ENCODE measurements around the gene FXYD4. TPM values are rescaled to one million over a fixed set of nuclear protein-coding genes. Genes with fewer than 3 reads are reported as not detected.

The FXYD4 gene
- total RNA-seq, 1 donor from 2014 or later = not detected

DNA sequence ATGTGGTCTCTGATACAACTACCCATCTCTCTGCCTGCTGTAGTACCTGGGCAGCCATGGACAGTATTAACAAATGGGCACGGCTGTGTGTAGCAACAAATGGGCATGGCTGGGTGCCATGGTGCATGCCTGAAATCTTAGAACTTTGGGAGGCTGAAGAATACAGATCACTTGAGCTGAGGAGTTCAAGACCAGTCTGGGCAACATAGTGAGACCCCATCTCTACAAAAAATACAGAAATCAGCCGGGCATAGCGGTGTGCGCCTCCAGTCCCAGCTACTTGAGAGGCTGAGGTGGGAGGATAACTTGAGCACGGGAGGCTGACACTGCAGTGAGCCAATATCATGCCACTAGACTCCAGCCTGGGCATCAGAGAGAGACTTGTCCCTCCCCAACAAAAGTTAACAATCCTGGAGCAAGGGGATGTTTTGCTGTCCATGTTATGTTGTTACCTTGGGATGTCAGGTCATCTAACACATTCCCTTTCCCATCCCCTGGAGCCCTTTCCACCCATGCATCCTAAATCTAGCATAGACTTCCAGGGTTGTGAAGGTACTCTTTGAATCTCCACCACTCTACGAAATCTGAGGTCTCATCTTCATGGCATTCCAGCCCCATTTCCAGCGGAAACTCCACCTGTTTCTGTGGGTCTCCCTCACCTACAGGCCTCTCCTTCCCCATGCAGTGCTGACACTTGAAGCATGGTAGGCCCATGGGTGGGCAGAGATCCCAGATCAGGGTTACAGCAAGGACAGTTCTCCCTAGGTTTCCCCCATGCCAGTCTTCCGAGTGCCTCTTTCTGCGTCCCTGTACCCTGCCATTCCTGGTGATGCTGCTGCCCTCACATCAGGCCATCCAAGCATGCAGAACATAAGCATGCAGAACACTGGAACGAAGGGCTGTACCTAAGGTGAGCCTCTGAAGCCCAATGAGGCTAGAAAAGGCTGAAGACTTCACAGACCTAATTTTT, 13.1 kb downstream of the FXYD4 start:
- no peak for DNase-seq (ENCODE audit: extremely low spot score in 2 of 2)
- Histone ChIP-seq H3K27ac (no peak overlapping the region), H3K36me3 (peaks cover 0 to 37% of the 10 kb centered on the region in 2 donors), H3K27me3 (no peaks in the 10 kb centered on the region), H3K9me3 (no peaks in the 10 kb centered on the region), H3K4me1 (peaks cover 3% of the 10 kb centered on the region), H3K4me3 (no peak overlapping the region)
- no peak for TF ChIP-seq POLR2AphosphoS5 (IDR thresholded peaks at IDR 0.05; ENCODE audit: insufficient read depth in 1 of 2, low read depth in 1 of 2)
- TF ChIP-seq, protein P1, sequence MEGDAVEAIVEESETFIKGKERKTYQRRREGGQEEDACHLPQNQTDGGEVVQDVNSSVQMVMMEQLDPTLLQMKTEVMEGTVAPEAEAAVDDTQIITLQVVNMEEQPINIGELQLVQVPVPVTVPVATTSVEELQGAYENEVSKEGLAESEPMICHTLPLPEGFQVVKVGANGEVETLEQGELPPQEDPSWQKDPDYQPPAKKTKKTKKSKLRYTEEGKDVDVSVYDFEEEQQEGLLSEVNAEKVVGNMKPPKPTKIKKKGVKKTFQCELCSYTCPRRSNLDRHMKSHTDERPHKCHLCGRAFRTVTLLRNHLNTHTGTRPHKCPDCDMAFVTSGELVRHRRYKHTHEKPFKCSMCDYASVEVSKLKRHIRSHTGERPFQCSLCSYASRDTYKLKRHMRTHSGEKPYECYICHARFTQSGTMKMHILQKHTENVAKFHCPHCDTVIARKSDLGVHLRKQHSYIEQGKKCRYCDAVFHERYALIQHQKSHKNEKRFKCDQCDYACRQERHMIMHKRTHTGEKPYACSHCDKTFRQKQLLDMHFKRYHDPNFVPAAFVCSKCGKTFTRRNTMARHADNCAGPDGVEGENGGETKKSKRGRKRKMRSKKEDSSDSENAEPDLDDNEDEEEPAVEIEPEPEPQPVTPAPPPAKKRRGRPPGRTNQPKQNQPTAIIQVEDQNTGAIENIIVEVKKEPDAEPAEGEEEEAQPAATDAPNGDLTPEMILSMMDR (IDR thresholded peaks at IDR 0.05) = no peak
- no peak for TF ChIP-seq POLR2A (IDR thresholded peaks at IDR 0.05)
- intact Hi-C loops (cut with DNase I) = no loop called here

DNA sequence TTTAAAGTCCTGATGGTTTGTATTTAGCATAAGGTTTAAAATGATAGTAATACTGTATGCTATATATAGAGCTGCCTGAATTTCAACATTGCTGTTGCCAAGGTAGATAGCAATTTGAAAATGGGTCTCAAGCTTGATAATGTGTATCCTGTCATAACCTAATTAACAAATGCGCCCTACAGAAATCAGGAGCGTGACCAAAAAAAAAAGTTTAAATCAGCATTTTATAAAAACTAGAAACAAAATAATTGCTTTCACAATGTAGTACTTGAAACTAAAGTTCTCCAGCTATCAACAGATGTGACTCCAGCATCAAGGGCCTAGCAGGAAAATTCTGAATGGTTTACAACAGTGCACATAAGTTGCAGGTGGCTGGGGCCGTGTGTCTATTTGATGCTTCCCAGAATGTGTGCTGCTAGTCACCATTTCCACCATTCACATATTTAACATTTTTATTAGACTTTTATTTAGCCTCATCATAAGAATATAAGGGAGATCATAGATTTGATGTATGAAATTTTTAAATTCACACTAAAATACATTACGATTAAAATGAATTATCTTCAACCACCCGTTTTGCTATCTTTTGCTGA, 14.1 kb downstream of the FXYD4 start:
- Histone ChIP-seq H3K4me1 (peaks cover 13% of the 10 kb centered on the region), H3K9me3 (no peaks in the 10 kb centered on the region), H3K27ac (no peak overlapping the region), H3K36me3 (peaks cover 0 to 42% of the 10 kb centered on the region in 2 donors), H3K27me3 (no peaks in the 10 kb centered on the region), H3K4me3 (no peak overlapping the region)
- DNase-seq (ENCODE audit: extremely low spot score in 2 of 2) = no peak
- TF ChIP-seq POLR2AphosphoS5 (IDR thresholded peaks at IDR 0.05; ENCODE audit: insufficient read depth in 1 of 2, low read depth in 1 of 2) = no peak
- intact Hi-C loops (cut with DNase I) = no loop called here

DNA sequence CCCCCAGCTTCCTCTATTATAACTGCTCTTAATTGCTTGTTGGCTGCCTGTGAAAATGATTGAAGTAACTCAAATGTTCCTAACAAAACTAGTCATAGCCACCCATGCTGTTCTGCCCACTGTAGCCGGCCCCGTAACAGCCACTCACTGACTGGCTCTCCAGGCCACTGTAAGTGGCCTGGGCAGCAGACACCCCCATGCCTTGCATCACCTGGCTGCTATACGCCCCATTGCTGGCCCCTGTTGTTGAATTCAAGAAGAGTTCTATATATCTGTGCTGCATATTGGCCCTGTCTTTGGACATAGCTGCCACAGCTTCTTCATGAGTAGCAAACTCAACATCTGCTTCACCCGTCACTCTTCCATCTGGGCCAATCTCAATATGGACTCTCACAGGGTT, 15.1 kb downstream of the FXYD4 start:
- Histone ChIP-seq H3K4me3 (no peak overlapping the region), H3K27me3 (no peaks in the 10 kb centered on the region), H3K36me3 (peaks cover 0 to 52% of the 10 kb centered on the region in 2 donors), H3K9me3 (no peaks in the 10 kb centered on the region), H3K27ac (no peak overlapping the region), H3K4me1 (peaks cover 23% of the 10 kb centered on the region)
- no peak for DNase-seq (ENCODE audit: extremely low spot score in 2 of 2)
- TF ChIP-seq, protein P1 (IDR thresholded peaks at IDR 0.05) = no peak
- peak in 1 of 2 donors; percentile 5 for TF ChIP-seq POLR2AphosphoS5 (IDR thresholded peaks at IDR 0.05; ENCODE audit: insufficient read depth in 1 of 2, low read depth in 1 of 2)
- intact Hi-C loops (cut with DNase I) = no loop called here

DNA sequence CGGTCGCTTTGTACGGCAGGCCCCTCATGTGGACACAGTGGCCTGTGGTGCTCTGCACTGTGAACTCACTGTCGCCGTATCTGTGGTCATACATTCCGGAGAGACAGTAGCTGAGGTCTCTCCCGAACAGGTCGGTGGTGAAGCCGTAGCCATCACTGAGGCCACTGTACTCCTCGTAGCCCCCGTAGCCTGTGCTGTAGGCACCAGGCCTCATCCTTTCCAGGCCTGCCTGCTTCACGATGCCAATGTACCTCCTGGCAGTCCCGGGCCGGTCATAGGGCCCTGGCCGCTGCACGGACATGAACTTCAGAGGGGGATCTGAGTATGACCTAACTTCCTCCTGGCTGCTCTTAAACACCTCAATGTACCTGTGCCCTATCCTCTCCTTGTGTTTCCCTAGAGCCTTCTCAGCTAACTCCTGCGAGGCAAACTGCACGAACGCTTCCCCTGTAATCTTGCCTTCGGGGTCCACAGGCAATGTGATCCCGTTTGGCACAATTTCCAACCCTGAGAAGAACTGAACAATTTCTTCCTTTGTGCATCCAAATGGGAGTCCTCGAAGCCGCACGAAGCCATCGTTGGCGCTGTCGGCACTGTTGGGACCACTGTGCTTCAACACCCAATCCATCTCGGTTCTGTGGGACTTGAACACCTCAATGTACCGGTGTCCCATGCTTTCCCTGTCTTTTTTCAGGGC, 15.7 kb downstream of the FXYD4 start:
- no peaks in the 10 kb centered on the region for H3K27me3 ChIP-seq
- H3K36me3 ChIP-seq = peaks cover 0 to 58% of the 10 kb centered on the region in 2 donors
- intact Hi-C loops (cut with DNase I) = no loop called here
- H3K4me3 ChIP-seq = no peak overlapping the region
- H3K4me1 ChIP-seq = peaks cover 28% of the 10 kb centered on the region
- no peaks in the 10 kb centered on the region for H3K9me3 ChIP-seq
- TF ChIP-seq POLR2AphosphoS5 (IDR thresholded peaks at IDR 0.05; ENCODE audit: insufficient read depth in 1 of 2, low read depth in 1 of 2) = no peak
- no peak for TF ChIP-seq POLR2A (IDR thresholded peaks at IDR 0.05)
- TF ChIP-seq, protein P1 (IDR thresholded peaks at IDR 0.05) = no peak
- DNase-seq (ENCODE audit: extremely low spot score in 2 of 2) = no peak
- H3K27ac ChIP-seq = no peak overlapping the region

DNA sequence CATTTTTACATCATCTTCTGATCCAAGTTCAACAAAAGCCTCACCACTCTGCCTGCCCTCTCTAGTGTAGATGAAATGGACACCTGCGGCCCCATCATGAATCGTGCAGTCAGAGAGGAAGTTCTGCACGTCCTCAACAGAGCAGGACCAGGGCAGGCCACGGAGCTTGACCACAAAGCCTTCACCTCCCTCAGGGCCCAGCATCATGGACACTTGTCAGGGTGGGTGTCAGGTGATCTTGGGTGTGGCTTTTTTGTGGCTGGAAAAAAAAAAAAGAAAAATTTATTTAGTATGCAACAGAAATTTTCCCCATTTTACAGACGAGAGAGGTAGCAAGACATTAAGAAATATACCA, 16.2 kb downstream of the FXYD4 start:
- H3K27ac ChIP-seq = no peak overlapping the region
- DNase-seq (ENCODE audit: extremely low spot score in 2 of 2) = no peak
- H3K9me3 ChIP-seq = no peaks in the 10 kb centered on the region
- no peak for TF ChIP-seq POLR2A (IDR thresholded peaks at IDR 0.05)
- no peak for TF ChIP-seq POLR2AphosphoS5 (IDR thresholded peaks at IDR 0.05; ENCODE audit: insufficient read depth in 1 of 2, low read depth in 1 of 2)
- H3K4me1 ChIP-seq = peaks cover 32% of the 10 kb centered on the region
- H3K27me3 ChIP-seq = no peaks in the 10 kb centered on the region
- no peak overlapping the region for H3K4me3 ChIP-seq
- intact Hi-C loops (cut with DNase I) = no loop called here
- peaks cover 0 to 63% of the 10 kb centered on the region in 2 donors for H3K36me3 ChIP-seq
